Uterus (tissue), 4 donors: ENCODE results near the gene FARS2. TPM values are rescaled to one million over a fixed set of nuclear protein-coding genes. Genes with fewer than 3 reads are reported as not detected.
"Not testable (repeated sequence)": the region's sequence is repeated elsewhere in the genome, so short reads cannot be mapped to it uniquely, and the experiment has no call there.

Source experiments
- DNase-seq, 2 donors: peaks; one replicate each; pipeline ENCODE4 v3.0.0-alpha.2; 2019 to 2020
- H3K27ac ChIP-seq, 2 donors: fragments of 200-600 bp; sonication (generic); 1 replicate in 1 of 2; 2 replicates in 1 of 2; pipeline ENCODE4 v1.5.1; 2016 to 2018
- H3K27me3 ChIP-seq, 2 donors: fragments of 200-600 bp; sonication (generic); one replicate each; pipeline ENCODE4 v1.5.1; 2018 to 2019; ENCODE audit warnings: control low read depth in 1 of 2
- H3K36me3 ChIP-seq, 2 donors: fragments of 200-600 bp; sonication (generic); one replicate each; pipeline ENCODE4 v1.5.1; 2019; ENCODE audit warnings: control low read depth in 1 of 2
- H3K4me1 ChIP-seq, 2 donors: fragments of 200-600 bp; sonication (generic); one replicate each; pipeline ENCODE4 v1.5.1; 2018 to 2019; ENCODE audit warnings: control low read depth in 1 of 2
- H3K4me3 ChIP-seq, 2 donors: fragments of 200-600 bp; sonication (generic); 1 replicate in 1 of 2; 2 replicates in 1 of 2; pipeline ENCODE4 v1.5.1; 2018 to 2019; ENCODE audit warnings: mild to moderate bottlenecking in 1 of 2
- H3K9me3 ChIP-seq, 2 donors: fragments of 200-600 bp; sonication (generic); one replicate each; pipeline ENCODE4 v1.5.1; 2019; ENCODE audit warnings: control low read depth in 1 of 2
- CTCF ChIP-seq, 4 experiments: fragments of 200-600 bp in 2 of 4; fragments of 450-650 bp in 2 of 4; sonication (generic) in 2 of 4; IDR thresholded peaks; one replicate each; pipeline ENCODE4 v1.5.1; 2016 to 2019; ENCODE audit warnings: antibody characterized with exemption in 4 of 4, mild to moderate bottlenecking in 2 of 4, moderate library complexity in 1 of 4
- POLR2A ChIP-seq, 2 donors: fragments of 450-650 bp; IDR thresholded peaks; one replicate each; pipeline ENCODE4 v1.6.1; 2016; ENCODE audit warnings: antibody characterized with exemption in 2 of 2, mild to moderate bottlenecking in 1 of 2, moderate library complexity in 1 of 2
- intact Hi-C: fragments of 100-400 bp; cut with DNase I; formaldehyde crosslinking; loops from one replicate; pipeline ENCODE4 v1.15.1; 2023; ENCODE audit warnings: low total_unique reads
- total RNA-seq, 4 donors: library from RNA; depleted of rRNA in 3 of 4; stranded (reverse); fragments of >200 nt in 3 of 4; gene quantifications; one replicate each; pipeline versions ENCODE4 v1.1.0 to v1.2.4, GENCODE V29; 2014 to 2023
- donor health status: DM: yes; HTN: yes; CAD: no.

The FARS2 gene
- total RNA-seq, 4 donors from 2014 or later = 14.4 to 32.5 (median 25.6) TPM

DNA sequence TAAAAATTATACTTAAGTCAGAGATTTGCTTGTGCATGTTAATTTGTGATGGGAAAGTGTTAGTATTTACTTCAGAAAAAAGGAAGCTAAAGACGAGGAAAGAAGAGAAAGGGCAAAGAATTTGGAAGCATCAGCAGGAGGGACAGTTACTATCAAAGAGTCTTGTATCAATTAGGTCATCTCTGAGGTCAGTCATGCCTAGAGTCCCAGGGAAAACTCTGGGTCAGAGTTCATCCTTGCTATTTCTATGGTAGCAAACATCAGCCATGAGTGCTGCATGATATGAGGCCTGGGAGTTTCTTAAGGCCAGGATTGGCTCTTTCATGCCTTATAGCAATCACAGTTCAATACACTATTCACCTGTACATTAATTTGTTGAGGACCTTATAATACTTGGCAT is 292.9 kb downstream of the FARS2 start:
- intact Hi-C loops = no loop called here
- Histone ChIP-seq H3K4me3 (no peak overlapping the region), H3K27me3 (no peaks in the 10 kb centered on the region), H3K36me3 (no peaks in the 10 kb centered on the region), H3K4me1 (no peaks in the 10 kb centered on the region), H3K27ac (no peak overlapping the region), H3K9me3 (no peaks in the 10 kb centered on the region)
- DNase-seq = no peak
- TF ChIP-seq CTCF (IDR thresholded peaks at IDR 0.05) (no peak), POLR2A (IDR thresholded peaks at IDR 0.05) (no peak)

DNA sequence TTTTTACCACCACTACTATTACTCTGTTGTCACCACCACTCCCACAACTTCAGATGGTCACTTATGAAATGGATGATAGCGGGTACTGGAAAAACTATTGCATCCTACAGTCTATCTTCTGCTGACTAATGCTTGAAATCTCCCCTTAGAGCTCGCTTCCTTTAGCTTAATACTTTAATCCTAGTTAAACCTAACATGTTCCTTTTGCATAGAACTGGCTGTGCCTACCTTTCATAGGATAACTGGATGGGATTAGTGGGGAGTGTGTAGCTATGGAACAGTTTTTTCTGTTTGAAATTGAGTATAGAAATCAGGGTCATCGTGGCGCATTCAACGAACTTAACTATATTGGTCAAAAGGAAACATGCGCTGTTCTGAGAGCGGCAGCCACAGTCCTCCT is 294.7 kb downstream of the FARS2 start:
- Histone ChIP-seq H3K36me3 (no peaks in the 10 kb centered on the region), H3K27ac (no peak overlapping the region), H3K9me3 (no peaks in the 10 kb centered on the region), H3K4me1 (no peaks in the 10 kb centered on the region), H3K27me3 (no peaks in the 10 kb centered on the region), H3K4me3 (no peak overlapping the region)
- intact Hi-C loops = no loop called here
- DNase-seq = no peak
- TF ChIP-seq POLR2A (IDR thresholded peaks at IDR 0.05) = no peak

DNA sequence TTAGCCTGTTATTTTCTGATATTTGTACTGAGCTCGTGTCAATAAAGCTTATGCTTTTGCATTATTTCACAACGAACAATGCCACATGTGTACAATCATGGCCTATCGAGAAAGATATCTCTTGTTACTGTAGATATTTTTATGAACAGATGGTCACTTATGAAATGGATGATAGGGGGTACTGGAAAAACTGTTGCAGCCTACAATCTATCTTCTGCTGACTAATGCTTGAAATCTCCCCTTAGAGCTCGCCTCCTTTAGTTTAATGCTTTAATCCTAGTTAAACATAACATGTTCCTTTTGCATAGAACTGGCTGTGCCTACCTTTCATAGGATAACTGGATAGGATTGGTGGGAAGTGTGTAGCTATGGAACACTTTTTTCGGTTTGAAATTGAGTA is 296.2 kb downstream of the FARS2 start:
- TF ChIP-seq POLR2A (IDR thresholded peaks at IDR 0.05) (no peak), CTCF (IDR thresholded peaks at IDR 0.05) (no peak)
- DNase-seq = no peak
- Histone ChIP-seq H3K9me3 (no peaks in the 10 kb centered on the region), H3K27me3 (no peaks in the 10 kb centered on the region), H3K36me3 (no peaks in the 10 kb centered on the region), H3K4me3 (no peak overlapping the region), H3K27ac (no peak overlapping the region), H3K4me1 (no peaks in the 10 kb centered on the region)
- intact Hi-C loops = no loop called here

DNA sequence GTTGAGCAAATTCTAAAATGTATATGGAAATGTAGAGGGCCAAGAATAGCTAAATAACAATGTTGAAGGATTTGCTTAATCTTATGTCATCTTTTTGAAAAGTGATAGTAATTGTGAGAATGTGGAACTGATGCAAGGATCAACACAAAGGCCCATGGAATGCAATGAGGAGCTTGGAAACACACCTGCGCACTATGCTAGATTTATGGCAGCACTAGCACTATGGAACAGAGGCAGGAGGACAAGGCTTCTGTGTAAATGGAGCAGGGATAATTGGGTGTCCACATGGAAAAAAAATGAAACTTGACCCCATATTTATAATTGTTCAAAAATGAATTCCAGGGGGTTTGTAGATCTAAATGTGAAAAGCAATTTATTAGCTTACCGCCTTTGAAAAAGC is 298.3 kb downstream of the FARS2 start:
- H3K27ac ChIP-seq = no peak overlapping the region
- H3K9me3 ChIP-seq = no peaks in the 10 kb centered on the region
- no peaks in the 10 kb centered on the region for H3K36me3 ChIP-seq
- H3K4me3 ChIP-seq = no peak overlapping the region
- intact Hi-C loops = no loop called here
- no peaks in the 10 kb centered on the region for H3K27me3 ChIP-seq
- TF ChIP-seq CTCF (IDR thresholded peaks at IDR 0.05) (no peak), POLR2A (IDR thresholded peaks at IDR 0.05) (no peak)
- no peak for DNase-seq
- no peaks in the 10 kb centered on the region for H3K4me1 ChIP-seq

DNA sequence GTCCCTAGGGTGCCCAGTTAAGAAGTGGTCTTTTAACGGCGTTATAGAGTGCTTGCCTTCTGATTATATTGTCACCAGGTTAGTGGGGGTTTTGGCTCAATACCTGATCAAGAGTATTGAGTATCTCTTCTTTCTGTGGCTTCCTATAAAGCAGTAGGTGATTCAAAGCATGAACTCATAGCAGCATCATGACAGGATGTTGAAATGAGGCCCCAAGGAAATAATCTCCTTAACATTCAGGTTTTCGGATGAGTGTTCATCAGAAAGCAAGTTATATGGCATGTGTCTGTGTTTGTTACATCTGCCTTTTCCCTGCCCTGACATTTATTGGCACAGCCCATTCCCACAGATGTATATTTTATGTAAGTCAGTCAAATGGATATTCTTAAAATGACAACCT is 301.0 kb downstream of the FARS2 start:
- TF ChIP-seq POLR2A (IDR thresholded peaks at IDR 0.05) (no peak), CTCF (IDR thresholded peaks at IDR 0.05) (no peak)
- H3K9me3 ChIP-seq = no peaks in the 10 kb centered on the region
- intact Hi-C loops = no loop called here

DNA sequence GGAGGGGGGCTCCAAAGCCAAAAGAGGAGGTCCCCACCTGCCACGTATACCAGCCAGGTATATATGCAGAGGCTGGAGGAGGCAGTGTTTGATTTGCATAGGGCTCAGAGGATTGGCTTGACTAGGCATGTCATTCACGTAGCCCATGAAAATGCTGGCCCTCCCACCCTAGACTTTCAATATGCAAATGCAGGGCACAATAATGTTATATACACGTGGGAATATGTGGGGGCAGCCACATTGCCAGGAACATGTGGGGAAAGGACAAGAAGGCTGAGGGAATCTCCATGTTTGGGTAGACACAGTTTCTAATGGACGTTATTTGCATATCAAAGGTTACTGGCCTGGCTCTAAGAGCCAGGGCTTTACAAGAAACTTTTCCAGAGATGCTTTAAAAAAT is 301.8 kb downstream of the FARS2 start:
- intact Hi-C loops = no loop called here
- no peak for DNase-seq
- Histone ChIP-seq H3K27ac (no peak overlapping the region), H3K27me3 (no peaks in the 10 kb centered on the region), H3K4me3 (no peak overlapping the region), H3K9me3 (no peaks in the 10 kb centered on the region), H3K4me1 (no peaks in the 10 kb centered on the region), H3K36me3 (no peaks in the 10 kb centered on the region)
- no peak for TF ChIP-seq POLR2A (IDR thresholded peaks at IDR 0.05)
- no peak for TF ChIP-seq CTCF (IDR thresholded peaks at IDR 0.05)

More for the DNA sequence above, 301.0 kb downstream of the FARS2 start:
- H3K4me3 ChIP-seq = no peak overlapping the region
- H3K4me1 ChIP-seq = no peaks in the 10 kb centered on the region
- DNase-seq = no peak
- no peaks in the 10 kb centered on the region for H3K36me3 ChIP-seq
- no peaks in the 10 kb centered on the region for H3K27me3 ChIP-seq
- no peak overlapping the region for H3K27ac ChIP-seq

GRCh38 chr6:5564746-5565145 is 303.4 kb downstream of the FARS2 start:
- H3K36me3 ChIP-seq, intact Hi-C loops, H3K4me3 ChIP-seq: not testable (repeated sequence)

More at GRCh38 chr6:5564746-5565145, 303.4 kb downstream of the FARS2 start:
- not testable (repeated sequence) for DNase-seq, H3K4me1 ChIP-seq, H3K27me3 ChIP-seq, H3K9me3 ChIP-seq, H3K27ac ChIP-seq
